K562 (cell line): ENCODE data around the gene COL11A2. TPM values are rescaled to one million over a fixed set of nuclear protein-coding genes. Genes with fewer than 3 reads are reported as not detected.

Source experiments
- CTCF ChIP-seq, 3 experiments: IDR thresholded peaks in 2 of 3; conservative IDR thresholded peaks in 1 of 3; 2 replicates each; pipeline ENCODE4 v1.5.1; 2011 to 2012; ENCODE audit warnings: low read length in 3 of 3, mild to moderate bottlenecking in 3 of 3, control low read depth in 2 of 3, improper control_type of control experiment in 1 of 3, inconsistent platforms in 1 of 3, low read depth in 1 of 3, mixed read lengths in 1 of 3, moderate library complexity in 1 of 3; ENCODE audit not compliant: insufficient read depth in 2 of 3
- EP300 ChIP-seq: IDR thresholded peaks from 2 replicates; pipeline ENCODE4 v1.6.1; 2012; ENCODE audit warnings: low read length, improper control_type of control experiment
- ESRRA ChIP-seq: fragments of 450-650 bp; IDR thresholded peaks from 2 replicates; pipeline ENCODE4 v1.6.1; 2014; ENCODE audit warnings: low read depth, mild to moderate bottlenecking, moderate library complexity, borderline replicate concordance
- EZH2 ChIP-seq: IDR thresholded peaks from 2 replicates; pipeline ENCODE4 v1.6.1; 2012; ENCODE audit warnings: low read depth, mild to moderate bottlenecking, inconsistent platforms, low read length, borderline replicate concordance
- GABPA ChIP-seq: fragments of 200-800 bp; sonication (Bioruptor generic); conservative IDR thresholded peaks from 2 replicates; pipeline ENCODE4 v1.6.1; 2016; ENCODE audit warnings: low read depth, missing genetic modification characterization, missing compliant biosample characterization
- ID3 ChIP-seq, 2 experiments: fragments of 250-450 bp in 1 of 2; fragments of 450-650 bp in 1 of 2; sonication (Bioruptor Pico) in 1 of 2; IDR thresholded peaks; 2 replicates each; pipeline versions ENCODE4 v1.6.1 to v1.8.0; 2016 to 2021; ENCODE audit warnings: mild to moderate bottlenecking in 2 of 2, moderate library complexity in 2 of 2, missing compliant biosample characterization in 1 of 2, missing genetic modification characterization in 1 of 2
- NBN ChIP-seq: fragments of 450-650 bp; IDR thresholded peaks from 2 replicates; pipeline ENCODE4 v1.6.1; 2016; ENCODE audit warnings: low read depth, mild to moderate bottlenecking
- SMARCA4 ChIP-seq: fragments of 450-650 bp; IDR thresholded peaks from 2 replicates; pipeline ENCODE4 v1.6.1; 2016
- SMARCA5 ChIP-seq: fragments of 450-650 bp; IDR thresholded peaks from 2 replicates; pipeline ENCODE4 v1.6.1; 2016
- SMARCE1 ChIP-seq: fragments of 450-650 bp; IDR thresholded peaks from 2 replicates; pipeline ENCODE4 v1.7.1; 2016; ENCODE audit warnings: mild to moderate bottlenecking
- TEAD1 ChIP-seq, 2 experiments: fragments of 450-650 bp in 1 of 2; sonication (generic) in 1 of 2; formaldehyde crosslinking; IDR thresholded peaks; 2 replicates each; pipeline versions ENCODE4 v1.4.0 to v1.8.0; 2020 to 2022; ENCODE audit warnings: mild to moderate bottlenecking in 2 of 2, missing genetic modification reagents in 1 of 2
- ZC3H4 ChIP-seq: sonication (generic); formaldehyde crosslinking; IDR thresholded peaks from 2 replicates; pipeline ENCODE4 v1.9.0; 2021; ENCODE audit warnings: missing genetic modification reagents, borderline replicate concordance
- ZFX ChIP-seq: sonication (generic); formaldehyde crosslinking; IDR thresholded peaks from 2 replicates; pipeline ENCODE4 v1.8.0; 2022; ENCODE audit warnings: mild to moderate bottlenecking, missing genetic modification reagents, moderate library complexity
- polyA plus RNA-seq, 8 experiments: library from polyadenylated mRNA; depleted of rRNA in 4 of 8; stranded (reverse) in 5 of 8; unstranded in 3 of 8; fragments of >200 nt; fragmentation: Nextera tagmentation in 2 of 8; fragmentation: Illumina TruSeq in 1 of 8; extraction: Ambion mirVana in 2 of 8; extraction: Trizol in 1 of 8; gene quantifications; 2 replicates each; pipeline versions ENCODE4 v1.2.1 to v1.2.3, GENCODE V29; 2011 to 2014; ENCODE audit warnings: inconsistent platforms in 1 of 8, missing spikeins in 1 of 8
- total RNA-seq, 7 experiments: library from RNA; depleted of rRNA in 6 of 7; stranded (reverse); fragments of >200 nt in 6 of 7; fragmentation: Illumina TruSeq in 2 of 7; extraction: Trizol in 2 of 7; gene quantifications; 2 replicates each; pipeline versions ENCODE4 v1.2.1 to v1.2.3, GENCODE V29; 2011 to 2021; ENCODE audit warnings: low replicate concordance in 1 of 7
- TF ChIP-seq, protein P1 (sequence below): fragments of 450-650 bp; IDR thresholded peaks from 2 replicates; pipeline ENCODE4 v1.6.1; 2016; ENCODE audit warnings: borderline replicate concordance
- TF ChIP-seq, protein P2 (sequence below): sonication (generic); formaldehyde crosslinking; IDR thresholded peaks from 2 replicates; pipeline ENCODE4 v1.8.0; 2022; ENCODE audit warnings: missing genetic modification reagents, mild to moderate bottlenecking, borderline replicate concordance

The COL11A2 gene
- total and polyA plus RNA-seq, 9 of the 15 experiments (the other 6 are each of a cell fraction or from before 2014, with no cell fraction given), result 0.04 to 0.35 (median 0.09) TPM; not detected in 1

DNA sequence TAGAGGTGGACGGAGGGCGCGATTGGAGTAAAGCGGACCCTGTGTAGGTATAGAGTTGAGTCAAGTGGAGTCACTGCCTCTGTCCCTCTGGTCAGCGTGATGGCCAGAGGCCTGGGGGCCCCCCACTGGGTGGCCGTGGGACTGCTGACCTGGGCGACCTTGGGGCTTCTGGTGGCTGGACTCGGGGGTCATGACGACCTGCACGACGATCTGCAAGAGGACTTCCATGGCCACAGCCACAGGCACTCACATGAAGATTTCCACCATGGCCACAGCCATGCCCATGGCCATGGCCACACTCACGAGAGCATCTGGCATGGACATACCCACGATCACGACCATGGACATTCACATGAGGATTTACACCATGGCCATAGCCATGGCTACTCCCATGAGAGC is 8.9 kb upstream of the COL11A2 start (continued):
- TF ChIP-seq ID3 (CRISPR knock-in tag; IDR thresholded peaks at IDR 0.05) (no peak), ID3 (tag; IDR thresholded peaks at IDR 0.05) (0 out of 2 replicates have a peak, but pooled peaks have one; percentile 15), CTCF (IDR thresholded peaks at IDR 0.05 in 2 of 3, conservative IDR thresholded peaks at IDR 0.05 in 1 of 3; ENCODE audit: insufficient read depth in 2 of 3, low read depth in 1 of 3, low read length in 3 of 3) (peak; percentile 35 to 53 (median 48); a peak in 4 of 6 replicates), TEAD1 (CRISPR knock-in tag; IDR thresholded peaks at IDR 0.05) (0 out of 4 replicates have a peak, but pooled peaks have one; percentile 23 to 38), EP300 (0 out of 2 replicates have a peak, but pooled peaks have one; percentile 2), SMARCA5 (0 out of 2 replicates have a peak, but pooled peaks have one; percentile 13), ZC3H4 (CRISPR knock-in tag) (no peak), NBN (peak; percentile 39; the same call in 1 of the 2 replicates), ZFX (CRISPR knock-in tag) (peak; percentile 31), EZH2 (no peak), SMARCE1 (peak; percentile 43; the same call in 1 of the 2 replicates), ESRRA (peak; percentile 99), GABPA (tag) (no peak), SMARCA4 (peak; percentile 73)
- TF ChIP-seq, protein P1, sequence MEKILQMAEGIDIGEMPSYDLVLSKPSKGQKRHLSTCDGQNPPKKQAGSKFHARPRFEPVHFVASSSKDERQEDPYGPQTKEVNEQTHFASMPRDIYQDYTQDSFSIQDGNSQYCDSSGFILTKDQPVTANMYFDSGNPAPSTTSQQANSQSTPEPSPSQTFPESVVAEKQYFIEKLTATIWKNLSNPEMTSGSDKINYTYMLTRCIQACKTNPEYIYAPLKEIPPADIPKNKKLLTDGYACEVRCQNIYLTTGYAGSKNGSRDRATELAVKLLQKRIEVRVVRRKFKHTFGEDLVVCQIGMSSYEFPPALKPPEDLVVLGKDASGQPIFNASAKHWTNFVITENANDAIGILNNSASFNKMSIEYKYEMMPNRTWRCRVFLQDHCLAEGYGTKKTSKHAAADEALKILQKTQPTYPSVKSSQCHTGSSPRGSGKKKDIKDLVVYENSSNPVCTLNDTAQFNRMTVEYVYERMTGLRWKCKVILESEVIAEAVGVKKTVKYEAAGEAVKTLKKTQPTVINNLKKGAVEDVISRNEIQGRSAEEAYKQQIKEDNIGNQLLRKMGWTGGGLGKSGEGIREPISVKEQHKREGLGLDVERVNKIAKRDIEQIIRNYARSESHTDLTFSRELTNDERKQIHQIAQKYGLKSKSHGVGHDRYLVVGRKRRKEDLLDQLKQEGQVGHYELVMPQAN, result peak; percentile 74; the same call in 1 of the 2 replicates
- TF ChIP-seq, protein P2, sequence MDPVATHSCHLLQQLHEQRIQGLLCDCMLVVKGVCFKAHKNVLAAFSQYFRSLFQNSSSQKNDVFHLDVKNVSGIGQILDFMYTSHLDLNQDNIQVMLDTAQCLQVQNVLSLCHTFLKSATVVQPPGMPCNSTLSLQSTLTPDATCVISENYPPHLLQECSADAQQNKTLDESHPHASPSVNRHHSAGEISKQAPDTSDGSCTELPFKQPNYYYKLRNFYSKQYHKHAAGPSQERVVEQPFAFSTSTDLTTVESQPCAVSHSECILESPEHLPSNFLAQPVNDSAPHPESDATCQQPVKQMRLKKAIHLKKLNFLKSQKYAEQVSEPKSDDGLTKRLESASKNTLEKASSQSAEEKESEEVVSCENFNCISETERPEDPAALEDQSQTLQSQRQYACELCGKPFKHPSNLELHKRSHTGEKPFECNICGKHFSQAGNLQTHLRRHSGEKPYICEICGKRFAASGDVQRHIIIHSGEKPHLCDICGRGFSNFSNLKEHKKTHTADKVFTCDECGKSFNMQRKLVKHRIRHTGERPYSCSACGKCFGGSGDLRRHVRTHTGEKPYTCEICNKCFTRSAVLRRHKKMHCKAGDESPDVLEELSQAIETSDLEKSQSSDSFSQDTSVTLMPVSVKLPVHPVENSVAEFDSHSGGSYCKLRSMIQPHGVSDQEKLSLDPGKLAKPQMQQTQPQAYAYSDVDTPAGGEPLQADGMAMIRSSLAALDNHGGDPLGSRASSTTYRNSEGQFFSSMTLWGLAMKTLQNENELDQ (CRISPR knock-in tag), result 0 out of 2 replicates have a peak, but pooled peaks have one; percentile 50
